K562 (cell line): ENCODE results near the gene WDR1.

Experiments
- CCNT2 ChIP-seq: IDR thresholded peaks from 2 replicates; pipeline ENCODE4 v1.6.1; 2011; ENCODE audit warnings: borderline replicate concordance, low read depth, mild to moderate bottlenecking, moderate library complexity, mixed read lengths, low read length; ENCODE audit not compliant: insufficient read length; ENCODE audit errors: extremely low read depth
- CTBP1 ChIP-seq: fragments of 450-650 bp; IDR thresholded peaks from 2 replicates; pipeline ENCODE4 v1.6.1; 2016; ENCODE audit warnings: borderline replicate concordance
- JUN ChIP-seq, 2 experiments: sonication (generic) in 1 of 2; formaldehyde crosslinking in 1 of 2; IDR thresholded peaks; 2 replicates each; pipeline versions ENCODE4 v1.6.1 to v1.8.0; 2012 to 2022; ENCODE audit warnings: borderline replicate concordance in 2 of 2, mild to moderate bottlenecking in 2 of 2, improper control_type of control experiment in 1 of 2, low read depth in 1 of 2, low read length in 1 of 2, missing genetic modification reagents in 1 of 2
- MED1 ChIP-seq: sonication (generic); formaldehyde crosslinking; IDR thresholded peaks from 2 replicates; pipeline ENCODE4 v1.8.1; 2023; ENCODE audit warnings: missing genetic modification reagents, borderline replicate concordance
- POLR2AphosphoS5 ChIP-seq: IDR thresholded peaks from 2 replicates; pipeline ENCODE4 v1.6.1; 2011; ENCODE audit warnings: mild to moderate bottlenecking, low read depth, low read length, moderate library complexity; ENCODE audit not compliant: control insufficient read depth, insufficient read depth
- SP1 ChIP-seq: sonication (generic); formaldehyde crosslinking; IDR thresholded peaks from 2 replicates; pipeline ENCODE4 v1.8.1; 2022; ENCODE audit warnings: mild to moderate bottlenecking, missing genetic modification reagents
- SREBF2 ChIP-seq: sonication (generic); formaldehyde crosslinking; IDR thresholded peaks from 2 replicates; pipeline ENCODE4 v1.4.0; 2020; ENCODE audit warnings: mild to moderate bottlenecking, missing genetic modification reagents
- SRSF9 ChIP-seq: fragments of 200-400 bp; formaldehyde crosslinking; IDR thresholded peaks from 2 replicates; pipeline ENCODE4 v1.6.1; 2017; ENCODE audit warnings: low read depth, low read length, borderline replicate concordance
- ZKSCAN3 ChIP-seq: fragments of 250-450 bp; sonication (Bioruptor Pico); IDR thresholded peaks from 2 replicates; pipeline ENCODE4 v1.4.0; 2020
- ZNF263 ChIP-seq: sonication (generic); formaldehyde crosslinking; IDR thresholded peaks from 2 replicates; pipeline ENCODE4 v1.8.0; 2022; ENCODE audit warnings: mild to moderate bottlenecking, missing genetic modification reagents, borderline replicate concordance
- ZNF707 ChIP-seq: fragments of 250-450 bp; sonication (Bioruptor Pico); conservative IDR thresholded peaks from 2 replicates; pipeline ENCODE4 v1.8.0; 2022; ENCODE audit warnings: inconsistent platforms, mild to moderate bottlenecking, moderate library complexity

GRCh38 chr4:10034612-10035104 is 81.9 kb downstream of the WDR1 start:
- TF ChIP-seq ZNF263 (CRISPR knock-in tag): no peak
- no peak for TF ChIP-seq POLR2AphosphoS5
- no peak for TF ChIP-seq SRSF9
- TF ChIP-seq SP1: no peak
- no peak for TF ChIP-seq CCNT2
- no peak for TF ChIP-seq CTBP1
- no peak for TF ChIP-seq JUN (IDR thresholded peaks at IDR 0.05; ENCODE audit: borderline replicate concordance, low read depth, low read length)
- no peak for TF ChIP-seq JUN (CRISPR knock-in tag; IDR thresholded peaks at IDR 0.05; ENCODE audit: borderline replicate concordance)
- no peak for TF ChIP-seq SREBF2 (CRISPR knock-in tag)
- no peak for TF ChIP-seq MED1
- TF ChIP-seq ZNF707: no peak
- no peak for TF ChIP-seq ZKSCAN3 (CRISPR knock-in tag)
